Loucy (cell line): Measurements from ENCODE around the gene NLGN2.

ENCODE experiments used
- H2AFZ ChIP-seq: fragments of 200-600 bp; sonication (generic); 2 replicates; pipeline ENCODE4 v1.6.0; 2016; ENCODE audit warnings: antibody characterized with exemption, mild to moderate bottlenecking, low read length, moderate library complexity
- H3F3A ChIP-seq: fragments of 200-600 bp; 2 replicates; pipeline ENCODE4 v1.6.0; 2016; ENCODE audit warnings: antibody characterized with exemption, low read depth, mild to moderate bottlenecking
- H3K27me3 ChIP-seq: fragments of 200-600 bp; sonication (generic); 2 replicates; pipeline ENCODE4 v1.6.1; 2014; ENCODE audit warnings: low read length, mild to moderate bottlenecking; ENCODE audit not compliant: insufficient read depth, poor library complexity, severe bottlenecking
- H3K36me3 ChIP-seq: fragments of 200-600 bp; sonication (generic); 2 replicates; pipeline ENCODE4 v1.6.1; 2016; ENCODE audit warnings: low read length; ENCODE audit not compliant: insufficient read depth
- H3K4me1 ChIP-seq: fragments of 200-600 bp; sonication (generic); 2 replicates; pipeline ENCODE4 v1.5.1; 2014; ENCODE audit warnings: low read length, mild to moderate bottlenecking; ENCODE audit not compliant: insufficient read depth, poor library complexity, severe bottlenecking
- H3K4me2 ChIP-seq: fragments of 200-600 bp; sonication (generic); 2 replicates; pipeline ENCODE4 v1.6.0; 2014; ENCODE audit warnings: antibody characterized with exemption, low read length, low read depth, mild to moderate bottlenecking; ENCODE audit not compliant: poor library complexity, severe bottlenecking
- H3K4me3 ChIP-seq: fragments of 200-600 bp; sonication (generic); 2 replicates; pipeline ENCODE4 v1.5.1; 2014; ENCODE audit warnings: low read length, mild to moderate bottlenecking, mixed read lengths; ENCODE audit not compliant: poor library complexity, severe bottlenecking
- H3K79me2 ChIP-seq: fragments of 200-600 bp; sonication (generic); 2 replicates; pipeline ENCODE4 v1.6.1; 2014; ENCODE audit warnings: low read length; ENCODE audit not compliant: insufficient read depth
- H3K9ac ChIP-seq: fragments of 200-600 bp; sonication (generic); 2 replicates; pipeline ENCODE4 v1.6.0; 2014; ENCODE audit warnings: mild to moderate bottlenecking, low read depth, low read length, moderate library complexity; ENCODE audit not compliant: poor library complexity, severe bottlenecking
- H3K9me2 ChIP-seq: fragments of 200-600 bp; sonication (generic); replicated peaks from 2 replicates; pipeline ENCODE4 v1.6.1; 2016; ENCODE audit warnings: low read depth, low read length, mixed read lengths
- H3K9me3 ChIP-seq: fragments of 200-600 bp; sonication (generic); 2 replicates; pipeline ENCODE4 v1.6.1; 2014; ENCODE audit warnings: mild to moderate bottlenecking, antibody characterized with exemption, low read length, low read depth; ENCODE audit not compliant: insufficient read depth
- H4K20me1 ChIP-seq: fragments of 200-600 bp; sonication (generic); 2 replicates; pipeline ENCODE4 v1.6.0; 2014; ENCODE audit warnings: antibody characterized with exemption, low read length, mild to moderate bottlenecking; ENCODE audit not compliant: insufficient read depth, poor library complexity, severe bottlenecking
- EZH2phosphoT487 ChIP-seq: fragments of 200-600 bp; IDR thresholded peaks from 2 replicates; pipeline ENCODE4 v1.6.1; 2018; ENCODE audit warnings: antibody characterized with exemption, mild to moderate bottlenecking, moderate library complexity, borderline replicate concordance
- TF ChIP-seq, protein P1 (sequence below): fragments of 200-600 bp; sonication (generic); conservative IDR thresholded peaks from 2 replicates; pipeline ENCODE4 v1.5.1; 2014; ENCODE audit warnings: mild to moderate bottlenecking, antibody characterized with exemption, low read length

The NLGN2 gene

DNA sequence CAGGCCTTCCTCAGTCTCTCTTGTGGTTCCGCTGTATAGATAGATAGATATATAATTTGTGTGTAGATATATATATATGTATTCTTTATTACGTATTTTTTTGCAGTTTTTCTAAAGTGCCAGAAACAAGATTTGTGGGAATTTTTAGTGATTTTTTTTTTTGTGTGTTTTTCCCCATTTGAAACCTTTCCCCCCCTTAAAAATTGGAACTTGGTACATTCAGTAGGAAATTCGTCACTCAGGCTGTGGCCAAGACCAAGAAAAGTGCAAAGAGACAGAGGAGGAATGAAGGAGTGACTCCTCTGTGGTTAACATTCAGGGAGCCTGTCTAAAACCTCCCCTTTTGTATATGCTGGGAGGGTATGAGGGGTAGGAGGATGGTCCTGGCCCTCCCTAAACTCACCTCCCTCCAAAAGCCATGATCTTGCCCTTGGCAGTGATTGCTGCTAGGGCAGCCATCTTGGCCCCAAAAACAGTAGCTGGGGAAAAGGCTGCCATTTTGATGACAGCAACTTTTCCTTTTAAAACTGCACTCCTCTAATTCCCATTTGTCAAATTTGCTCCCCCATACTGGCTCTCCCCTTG, 52.4 kb downstream of the NLGN2 start:
- H3K79me2 ChIP-seq = peaks cover 4% of the 10 kb centered on the region; the same call in 1 of the 2 replicates
- no peak overlapping the region for H3K4me2 ChIP-seq
- H3K4me3 ChIP-seq = no peak overlapping the region
- no peaks in the 10 kb centered on the region for H3K9me2 ChIP-seq
- peaks cover 13% of the 10 kb centered on the region; the same call in 1 of the 2 replicates for H3K36me3 ChIP-seq
- H3F3A ChIP-seq = peaks cover 4% of the 10 kb centered on the region
- H2AFZ ChIP-seq = no peak overlapping the region
- H3K4me1 ChIP-seq = peaks cover 12% of the 10 kb centered on the region
- no peaks in the 10 kb centered on the region for H3K9me3 ChIP-seq
- no peaks in the 10 kb centered on the region for H3K27me3 ChIP-seq
- H3K9ac ChIP-seq = no peak overlapping the region
- no peaks in the 10 kb centered on the region for H4K20me1 ChIP-seq
- TF ChIP-seq EZH2phosphoT487 = no peak
- TF ChIP-seq, protein P1, sequence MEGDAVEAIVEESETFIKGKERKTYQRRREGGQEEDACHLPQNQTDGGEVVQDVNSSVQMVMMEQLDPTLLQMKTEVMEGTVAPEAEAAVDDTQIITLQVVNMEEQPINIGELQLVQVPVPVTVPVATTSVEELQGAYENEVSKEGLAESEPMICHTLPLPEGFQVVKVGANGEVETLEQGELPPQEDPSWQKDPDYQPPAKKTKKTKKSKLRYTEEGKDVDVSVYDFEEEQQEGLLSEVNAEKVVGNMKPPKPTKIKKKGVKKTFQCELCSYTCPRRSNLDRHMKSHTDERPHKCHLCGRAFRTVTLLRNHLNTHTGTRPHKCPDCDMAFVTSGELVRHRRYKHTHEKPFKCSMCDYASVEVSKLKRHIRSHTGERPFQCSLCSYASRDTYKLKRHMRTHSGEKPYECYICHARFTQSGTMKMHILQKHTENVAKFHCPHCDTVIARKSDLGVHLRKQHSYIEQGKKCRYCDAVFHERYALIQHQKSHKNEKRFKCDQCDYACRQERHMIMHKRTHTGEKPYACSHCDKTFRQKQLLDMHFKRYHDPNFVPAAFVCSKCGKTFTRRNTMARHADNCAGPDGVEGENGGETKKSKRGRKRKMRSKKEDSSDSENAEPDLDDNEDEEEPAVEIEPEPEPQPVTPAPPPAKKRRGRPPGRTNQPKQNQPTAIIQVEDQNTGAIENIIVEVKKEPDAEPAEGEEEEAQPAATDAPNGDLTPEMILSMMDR = no peak

DNA sequence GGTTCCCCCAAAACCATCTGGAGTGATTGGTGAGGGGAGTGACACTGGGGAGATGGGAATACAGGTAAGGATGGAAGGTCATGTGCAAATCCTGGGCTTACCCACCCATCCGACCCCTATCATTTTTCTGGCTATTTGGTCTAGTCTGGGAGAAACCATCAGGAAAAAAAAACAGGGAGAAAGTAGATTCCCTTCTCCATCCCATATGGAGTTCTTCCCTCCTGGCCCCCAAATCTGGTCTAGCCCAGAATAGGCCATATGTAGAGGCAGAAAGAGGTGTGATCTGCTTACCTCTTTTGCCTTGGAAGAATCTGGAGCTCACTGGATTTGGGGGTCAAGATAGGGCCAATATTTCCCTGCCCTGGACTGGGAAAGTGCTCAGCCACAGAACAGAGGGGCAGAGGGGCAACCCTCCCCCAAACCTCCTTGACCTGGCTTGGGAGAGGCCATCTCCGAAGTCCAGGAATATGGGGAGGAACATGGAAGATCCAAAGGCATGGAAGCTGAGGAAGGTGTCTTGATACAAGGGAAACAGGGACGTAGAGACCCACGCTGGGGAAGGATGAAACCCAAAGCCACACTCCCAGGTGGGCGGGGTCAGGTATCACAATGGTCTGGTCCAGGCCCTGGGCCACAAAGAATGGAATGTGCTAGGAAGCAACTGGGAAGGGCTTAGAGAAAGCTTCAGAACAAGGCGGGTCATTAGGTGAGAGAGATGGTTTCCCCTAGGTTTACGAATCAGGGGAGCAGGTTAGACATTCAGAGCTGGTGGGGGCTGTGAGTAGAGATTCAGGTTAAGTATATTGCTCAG, 53.4 kb downstream of the NLGN2 start:
- Histone ChIP-seq H3K4me3 (no peak overlapping the region), H3K9ac (no peak overlapping the region), H3F3A (peaks cover 4% of the 10 kb centered on the region; the same call in 1 of the 2 replicates), H3K9me3 (no peaks in the 10 kb centered on the region), H3K4me2 (no peak overlapping the region), H3K27me3 (no peaks in the 10 kb centered on the region), H3K79me2 (peaks cover 4% of the 10 kb centered on the region; the same call in 1 of the 2 replicates), H3K9me2 (no peaks in the 10 kb centered on the region), H3K4me1 (peaks cover 11% of the 10 kb centered on the region), H3K36me3 (peaks cover 13% of the 10 kb centered on the region; the same call in 1 of the 2 replicates), H2AFZ (no peak overlapping the region), H4K20me1 (no peaks in the 10 kb centered on the region)
- TF ChIP-seq, protein P1 = no peak

DNA sequence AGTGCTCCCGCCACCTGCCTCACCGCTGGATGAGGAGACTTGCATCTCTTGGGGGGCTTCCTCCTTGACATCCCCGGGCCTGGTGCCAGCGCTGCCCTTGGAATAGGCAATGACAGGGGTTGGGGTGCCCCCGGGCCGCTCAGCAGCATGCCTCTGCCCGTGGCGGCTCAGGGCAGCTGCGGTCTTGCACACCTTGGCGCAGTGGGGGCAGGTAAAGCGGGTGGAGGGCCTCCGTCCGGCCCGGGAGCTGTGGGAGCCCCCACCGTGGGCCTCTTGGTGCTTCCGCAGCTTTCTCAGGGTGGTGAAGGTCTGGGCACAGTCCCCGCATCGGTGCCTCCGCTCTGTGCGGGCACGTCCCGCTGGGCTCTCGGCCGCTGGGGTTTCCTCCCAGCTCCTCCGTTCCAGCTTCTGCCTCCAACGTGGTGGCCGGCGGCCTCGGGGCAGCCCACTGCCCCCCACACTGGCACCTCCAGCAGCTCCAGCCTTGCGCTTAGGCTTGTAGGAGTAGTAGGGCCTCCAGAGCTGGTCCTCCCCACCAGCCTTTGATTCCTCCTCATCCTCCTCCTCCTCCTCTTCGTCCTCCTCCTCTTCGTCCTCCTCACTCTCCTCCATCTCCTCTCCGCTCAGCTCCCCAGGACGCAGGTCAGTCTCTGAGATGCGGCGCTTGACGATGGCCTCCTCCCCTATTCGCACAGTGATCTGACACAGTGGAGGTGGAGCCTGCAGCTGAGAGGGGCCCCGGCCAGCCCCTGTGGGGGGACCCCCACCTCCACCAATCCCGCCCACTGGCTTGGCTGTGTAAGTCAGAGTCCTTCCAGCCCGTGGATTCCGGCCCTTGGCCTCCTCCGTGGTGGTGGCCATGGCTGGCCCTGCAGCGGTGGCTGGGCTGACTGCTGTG, 55.1 kb downstream of the NLGN2 start:
- no peak overlapping the region for H3K9ac ChIP-seq
- peaks cover 2% of the 10 kb centered on the region; the same call in 1 of the 2 replicates for H3K79me2 ChIP-seq
- H3F3A ChIP-seq = peaks cover 4% of the 10 kb centered on the region; the same call in 1 of the 2 replicates
- H3K4me3 ChIP-seq = no peak overlapping the region
- no peak overlapping the region for H3K4me2 ChIP-seq
- peaks cover 8% of the 10 kb centered on the region for H3K4me1 ChIP-seq
- H3K9me3 ChIP-seq = no peaks in the 10 kb centered on the region
- no peak overlapping the region for H2AFZ ChIP-seq
- no peaks in the 10 kb centered on the region for H3K9me2 ChIP-seq
- H4K20me1 ChIP-seq = peaks cover 3% of the 10 kb centered on the region
- H3K36me3 ChIP-seq = peaks cover 13% of the 10 kb centered on the region; the same call in 1 of the 2 replicates
- TF ChIP-seq EZH2phosphoT487 = no peak
- TF ChIP-seq, protein P1 = no peak
- no peaks in the 10 kb centered on the region for H3K27me3 ChIP-seq
